ENCODE data around the gene POC5.

The POC5 gene

GRCh38 chr5:75660678-75661465 lies 56.4 kb downstream of the POC5 start:
- no peak for DNase-seq (ENCODE audit: low read depth, low spot score)

- no peak for DNase-seq (ENCODE audit: low read depth, low spot score)
Measured at GRCh38 chr5:75659791-75660450, 57.3 kb downstream of the POC5 start.

- DNase-seq (ENCODE audit: low read depth, low spot score), result no peak
Measured at GRCh38 chr5:75656311-75657003, 60.8 kb downstream of the POC5 start.

- no peak for DNase-seq (ENCODE audit: low read depth, low spot score)
Measured at GRCh38 chr5:75654693-75655295, 62.4 kb downstream of the POC5 start.

GRCh38 chr5:75653521-75653920 lies 63.7 kb downstream of the POC5 start:
- DNase-seq (ENCODE audit: low read depth, low spot score), result no peak

- no peak for DNase-seq (ENCODE audit: low read depth, low spot score)
Measured at GRCh38 chr5:75651575-75652238, 65.5 kb downstream of the POC5 start.

GRCh38 chr5:75648712-75649111 lies 68.5 kb downstream of the POC5 start:
- DNase-seq (ENCODE audit: low read depth, low spot score), result no peak

GRCh38 chr5:75640826-75641225 lies 76.4 kb downstream of the POC5 start:
- no peak for DNase-seq (ENCODE audit: low read depth, low spot score)

GRCh38 chr5:75640395-75640794 lies 76.8 kb downstream of the POC5 start:
- DNase-seq (ENCODE audit: low read depth, low spot score), result no peak

GRCh38 chr5:75639535-75640311 lies 77.5 kb downstream of the POC5 start:
- DNase-seq (ENCODE audit: low read depth, low spot score), result no peak

- DNase-seq (ENCODE audit: low read depth, low spot score), result no peak
Measured at GRCh38 chr5:75637949-75638348, 79.3 kb downstream of the POC5 start.

- DNase-seq (ENCODE audit: low read depth, low spot score), result no peak
Measured at GRCh38 chr5:75632321-75632720, 84.9 kb downstream of the POC5 start.

- no peak for DNase-seq (ENCODE audit: low read depth, low spot score)
Measured at GRCh38 chr5:75630875-75631274, 86.4 kb downstream of the POC5 start.

- DNase-seq (ENCODE audit: low read depth, low spot score), result no peak
Measured at GRCh38 chr5:75627801-75628200, 89.4 kb downstream of the POC5 start.

- no peak for DNase-seq (ENCODE audit: low read depth, low spot score)
Measured at GRCh38 chr5:75626959-75627358, 90.3 kb downstream of the POC5 start.
